GM12878 (cell line): ENCODE results near the gene ATG5.

Experiments used
- IKZF2 ChIP-seq, 2 experiments: fragments of 450-650 bp; IDR thresholded peaks; 2 replicates each; pipeline ENCODE4 v1.6.1; 2017; ENCODE audit warnings: mild to moderate bottlenecking in 2 of 2, moderate library complexity in 2 of 2
- KDM1A ChIP-seq: fragments of 200-600 bp; sonication (generic); IDR thresholded peaks from 2 replicates; pipeline ENCODE4 v1.6.1; 2016; ENCODE audit warnings: borderline replicate concordance
- RAD21 ChIP-seq: IDR thresholded peaks from 2 replicates; pipeline ENCODE4 v1.6.1; 2011; ENCODE audit warnings: mild to moderate bottlenecking, low read depth, low read length, moderate library complexity; ENCODE audit not compliant: insufficient read depth
- SRF ChIP-seq, 2 experiments: IDR thresholded peaks; 2 replicates each; pipeline ENCODE4 v1.6.1; 2011; ENCODE audit warnings: low read depth in 2 of 2, low read length in 2 of 2, mild to moderate bottlenecking in 1 of 2, moderate library complexity in 1 of 2
- TF ChIP-seq, protein P1 (sequence below), 3 experiments: IDR thresholded peaks in 2 of 3; conservative IDR thresholded peaks in 1 of 3; 2 replicates each; pipeline ENCODE4 v1.5.1; 2011; ENCODE audit warnings: low read depth in 3 of 3, low read length in 3 of 3, mild to moderate bottlenecking in 3 of 3, control low read depth in 2 of 3, moderate library complexity in 2 of 3, inconsistent platforms in 1 of 3, mixed read lengths in 1 of 3; ENCODE audit not compliant: control insufficient read depth in 2 of 3, insufficient read depth in 1 of 3; ENCODE audit errors: extremely low read depth in 1 of 3
- TF ChIP-seq, protein P2 (sequence below): IDR thresholded peaks from 2 replicates; pipeline ENCODE4 v1.6.1; 2012; ENCODE audit warnings: mild to moderate bottlenecking, low read depth, low read length
- TF ChIP-seq, protein P3 (sequence below): IDR thresholded peaks from 2 replicates; pipeline ENCODE4 v1.6.1; 2011; ENCODE audit warnings: low read depth, low read length, improper control_type of control experiment, borderline replicate concordance
- TF ChIP-seq, protein P4 (sequence below): fragments of 450-650 bp; IDR thresholded peaks from 2 replicates; pipeline ENCODE4 v1.6.1; 2016; ENCODE audit warnings: mild to moderate bottlenecking, moderate library complexity, borderline replicate concordance

DNA sequence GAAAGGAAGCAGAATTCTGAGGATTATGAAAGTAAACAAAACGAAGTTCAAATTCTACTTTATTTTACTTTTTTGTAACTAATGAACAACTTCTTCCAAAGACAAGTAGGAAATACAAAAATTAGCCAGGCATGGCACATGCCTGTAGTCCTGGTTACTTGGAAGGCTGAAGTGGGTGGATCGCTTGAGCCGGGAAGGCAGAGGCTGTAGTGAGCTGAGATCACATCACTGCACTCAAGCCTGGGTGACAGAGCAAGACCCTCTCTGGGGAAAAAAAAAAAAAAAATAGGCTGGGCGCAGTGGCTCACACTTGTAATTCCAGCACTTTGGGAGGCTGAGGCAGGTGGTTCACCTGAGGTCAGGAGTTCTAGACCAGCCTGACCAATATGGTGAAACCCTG is 82.3 kb downstream of the ATG5 start:
- TF ChIP-seq RAD21: no peak
- TF ChIP-seq IKZF2 (IDR thresholded peaks at IDR 0.05): no peak
- TF ChIP-seq, protein P1, sequence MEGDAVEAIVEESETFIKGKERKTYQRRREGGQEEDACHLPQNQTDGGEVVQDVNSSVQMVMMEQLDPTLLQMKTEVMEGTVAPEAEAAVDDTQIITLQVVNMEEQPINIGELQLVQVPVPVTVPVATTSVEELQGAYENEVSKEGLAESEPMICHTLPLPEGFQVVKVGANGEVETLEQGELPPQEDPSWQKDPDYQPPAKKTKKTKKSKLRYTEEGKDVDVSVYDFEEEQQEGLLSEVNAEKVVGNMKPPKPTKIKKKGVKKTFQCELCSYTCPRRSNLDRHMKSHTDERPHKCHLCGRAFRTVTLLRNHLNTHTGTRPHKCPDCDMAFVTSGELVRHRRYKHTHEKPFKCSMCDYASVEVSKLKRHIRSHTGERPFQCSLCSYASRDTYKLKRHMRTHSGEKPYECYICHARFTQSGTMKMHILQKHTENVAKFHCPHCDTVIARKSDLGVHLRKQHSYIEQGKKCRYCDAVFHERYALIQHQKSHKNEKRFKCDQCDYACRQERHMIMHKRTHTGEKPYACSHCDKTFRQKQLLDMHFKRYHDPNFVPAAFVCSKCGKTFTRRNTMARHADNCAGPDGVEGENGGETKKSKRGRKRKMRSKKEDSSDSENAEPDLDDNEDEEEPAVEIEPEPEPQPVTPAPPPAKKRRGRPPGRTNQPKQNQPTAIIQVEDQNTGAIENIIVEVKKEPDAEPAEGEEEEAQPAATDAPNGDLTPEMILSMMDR (IDR thresholded peaks at IDR 0.05 in 2 of 3, conservative IDR thresholded peaks at IDR 0.05 in 1 of 3; ENCODE audit: control insufficient read depth in 2 of 3, extremely low read depth in 1 of 3, insufficient read depth in 1 of 3, low read depth in 3 of 3, low read length in 3 of 3): no peak
- TF ChIP-seq, protein P2, sequence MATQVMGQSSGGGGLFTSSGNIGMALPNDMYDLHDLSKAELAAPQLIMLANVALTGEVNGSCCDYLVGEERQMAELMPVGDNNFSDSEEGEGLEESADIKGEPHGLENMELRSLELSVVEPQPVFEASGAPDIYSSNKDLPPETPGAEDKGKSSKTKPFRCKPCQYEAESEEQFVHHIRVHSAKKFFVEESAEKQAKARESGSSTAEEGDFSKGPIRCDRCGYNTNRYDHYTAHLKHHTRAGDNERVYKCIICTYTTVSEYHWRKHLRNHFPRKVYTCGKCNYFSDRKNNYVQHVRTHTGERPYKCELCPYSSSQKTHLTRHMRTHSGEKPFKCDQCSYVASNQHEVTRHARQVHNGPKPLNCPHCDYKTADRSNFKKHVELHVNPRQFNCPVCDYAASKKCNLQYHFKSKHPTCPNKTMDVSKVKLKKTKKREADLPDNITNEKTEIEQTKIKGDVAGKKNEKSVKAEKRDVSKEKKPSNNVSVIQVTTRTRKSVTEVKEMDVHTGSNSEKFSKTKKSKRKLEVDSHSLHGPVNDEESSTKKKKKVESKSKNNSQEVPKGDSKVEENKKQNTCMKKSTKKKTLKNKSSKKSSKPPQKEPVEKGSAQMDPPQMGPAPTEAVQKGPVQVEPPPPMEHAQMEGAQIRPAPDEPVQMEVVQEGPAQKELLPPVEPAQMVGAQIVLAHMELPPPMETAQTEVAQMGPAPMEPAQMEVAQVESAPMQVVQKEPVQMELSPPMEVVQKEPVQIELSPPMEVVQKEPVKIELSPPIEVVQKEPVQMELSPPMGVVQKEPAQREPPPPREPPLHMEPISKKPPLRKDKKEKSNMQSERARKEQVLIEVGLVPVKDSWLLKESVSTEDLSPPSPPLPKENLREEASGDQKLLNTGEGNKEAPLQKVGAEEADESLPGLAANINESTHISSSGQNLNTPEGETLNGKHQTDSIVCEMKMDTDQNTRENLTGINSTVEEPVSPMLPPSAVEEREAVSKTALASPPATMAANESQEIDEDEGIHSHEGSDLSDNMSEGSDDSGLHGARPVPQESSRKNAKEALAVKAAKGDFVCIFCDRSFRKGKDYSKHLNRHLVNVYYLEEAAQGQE: no peak
- no peak for TF ChIP-seq SRF (IDR thresholded peaks at IDR 0.05; ENCODE audit: low read depth in 2 of 2, low read length in 2 of 2)
- TF ChIP-seq, protein P3, sequence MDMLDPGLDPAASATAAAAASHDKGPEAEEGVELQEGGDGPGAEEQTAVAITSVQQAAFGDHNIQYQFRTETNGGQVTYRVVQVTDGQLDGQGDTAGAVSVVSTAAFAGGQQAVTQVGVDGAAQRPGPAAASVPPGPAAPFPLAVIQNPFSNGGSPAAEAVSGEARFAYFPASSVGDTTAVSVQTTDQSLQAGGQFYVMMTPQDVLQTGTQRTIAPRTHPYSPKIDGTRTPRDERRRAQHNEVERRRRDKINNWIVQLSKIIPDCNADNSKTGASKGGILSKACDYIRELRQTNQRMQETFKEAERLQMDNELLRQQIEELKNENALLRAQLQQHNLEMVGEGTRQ: no peak
- no peak for TF ChIP-seq KDM1A
- TF ChIP-seq, protein P4, sequence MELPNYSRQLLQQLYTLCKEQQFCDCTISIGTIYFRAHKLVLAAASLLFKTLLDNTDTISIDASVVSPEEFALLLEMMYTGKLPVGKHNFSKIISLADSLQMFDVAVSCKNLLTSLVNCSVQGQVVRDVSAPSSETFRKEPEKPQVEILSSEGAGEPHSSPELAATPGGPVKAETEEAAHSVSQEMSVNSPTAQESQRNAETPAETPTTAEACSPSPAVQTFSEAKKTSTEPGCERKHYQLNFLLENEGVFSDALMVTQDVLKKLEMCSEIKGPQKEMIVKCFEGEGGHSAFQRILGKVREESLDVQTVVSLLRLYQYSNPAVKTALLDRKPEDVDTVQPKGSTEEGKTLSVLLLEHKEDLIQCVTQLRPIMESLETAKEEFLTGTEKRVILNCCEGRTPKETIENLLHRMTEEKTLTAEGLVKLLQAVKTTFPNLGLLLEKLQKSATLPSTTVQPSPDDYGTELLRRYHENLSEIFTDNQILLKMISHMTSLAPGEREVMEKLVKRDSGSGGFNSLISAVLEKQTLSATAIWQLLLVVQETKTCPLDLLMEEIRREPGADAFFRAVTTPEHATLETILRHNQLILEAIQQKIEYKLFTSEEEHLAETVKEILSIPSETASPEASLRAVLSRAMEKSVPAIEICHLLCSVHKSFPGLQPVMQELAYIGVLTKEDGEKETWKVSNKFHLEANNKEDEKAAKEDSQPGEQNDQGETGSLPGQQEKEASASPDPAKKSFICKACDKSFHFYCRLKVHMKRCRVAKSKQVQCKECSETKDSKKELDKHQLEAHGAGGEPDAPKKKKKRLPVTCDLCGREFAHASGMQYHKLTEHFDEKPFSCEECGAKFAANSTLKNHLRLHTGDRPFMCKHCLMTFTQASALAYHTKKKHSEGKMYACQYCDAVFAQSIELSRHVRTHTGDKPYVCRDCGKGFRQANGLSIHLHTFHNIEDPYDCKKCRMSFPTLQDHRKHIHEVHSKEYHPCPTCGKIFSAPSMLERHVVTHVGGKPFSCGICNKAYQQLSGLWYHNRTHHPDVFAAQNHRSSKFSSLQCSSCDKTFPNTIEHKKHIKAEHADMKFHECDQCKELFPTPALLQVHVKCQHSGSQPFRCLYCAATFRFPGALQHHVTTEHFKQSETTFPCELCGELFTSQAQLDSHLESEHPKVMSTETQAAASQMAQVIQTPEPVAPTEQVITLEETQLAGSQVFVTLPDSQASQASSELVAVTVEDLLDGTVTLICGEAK: no peak
